ENCODE results near the gene TAF1C.

Gene TAF1C

DNA sequence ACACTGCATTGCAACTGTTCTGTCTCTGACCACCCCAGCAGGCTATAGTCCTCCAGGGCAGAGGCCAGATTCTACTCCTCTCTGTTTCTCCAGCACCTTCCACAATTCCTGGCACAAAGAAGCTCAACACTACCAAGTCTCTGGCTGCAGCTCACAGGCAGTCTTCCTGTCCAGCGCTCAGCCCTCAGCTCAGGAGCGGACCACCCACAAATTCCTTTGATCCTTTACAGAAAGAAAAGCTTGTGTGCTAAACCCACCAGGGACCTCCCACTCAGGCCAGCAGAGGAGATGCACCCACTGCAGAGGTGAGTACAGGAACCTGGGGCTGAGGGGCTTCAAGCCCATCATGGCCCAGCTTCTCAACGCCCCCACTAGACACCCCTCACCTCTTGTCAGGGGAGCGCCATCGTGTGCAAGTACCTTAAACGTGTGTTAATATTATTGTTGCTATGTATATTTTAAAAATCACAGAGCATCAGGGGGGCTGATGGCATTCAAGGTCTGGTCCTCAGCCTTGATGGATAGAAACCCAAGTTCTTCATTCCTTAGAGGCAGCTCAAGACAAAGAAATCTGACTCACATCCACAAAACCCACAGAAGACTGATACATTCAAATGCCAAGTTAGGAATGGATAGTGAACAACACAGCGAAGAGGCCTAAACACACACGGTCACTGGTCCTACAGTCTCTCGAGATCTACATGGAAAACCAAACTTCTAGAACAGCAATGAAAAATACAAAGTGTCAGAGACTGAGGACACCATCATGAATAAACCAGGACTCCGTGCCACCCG is 50.3 kb downstream of the TAF1C start (continued):
- TF ChIP-seq, protein P1, sequence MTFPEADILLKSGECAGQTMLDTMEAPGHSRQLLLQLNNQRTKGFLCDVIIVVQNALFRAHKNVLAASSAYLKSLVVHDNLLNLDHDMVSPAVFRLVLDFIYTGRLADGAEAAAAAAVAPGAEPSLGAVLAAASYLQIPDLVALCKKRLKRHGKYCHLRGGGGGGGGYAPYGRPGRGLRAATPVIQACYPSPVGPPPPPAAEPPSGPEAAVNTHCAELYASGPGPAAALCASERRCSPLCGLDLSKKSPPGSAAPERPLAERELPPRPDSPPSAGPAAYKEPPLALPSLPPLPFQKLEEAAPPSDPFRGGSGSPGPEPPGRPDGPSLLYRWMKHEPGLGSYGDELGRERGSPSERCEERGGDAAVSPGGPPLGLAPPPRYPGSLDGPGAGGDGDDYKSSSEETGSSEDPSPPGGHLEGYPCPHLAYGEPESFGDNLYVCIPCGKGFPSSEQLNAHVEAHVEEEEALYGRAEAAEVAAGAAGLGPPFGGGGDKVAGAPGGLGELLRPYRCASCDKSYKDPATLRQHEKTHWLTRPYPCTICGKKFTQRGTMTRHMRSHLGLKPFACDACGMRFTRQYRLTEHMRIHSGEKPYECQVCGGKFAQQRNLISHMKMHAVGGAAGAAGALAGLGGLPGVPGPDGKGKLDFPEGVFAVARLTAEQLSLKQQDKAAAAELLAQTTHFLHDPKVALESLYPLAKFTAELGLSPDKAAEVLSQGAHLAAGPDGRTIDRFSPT (tag by site-specific recombination; IDR thresholded peaks at IDR 0.05) = no peak
- TF ChIP-seq ZNF514 (tag by site-specific recombination; IDR thresholded peaks at IDR 0.05) (no peak), GLI2 (tag by site-specific recombination; IDR thresholded peaks at IDR 0.05; ENCODE audit: borderline replicate concordance, low read depth) (no peak), ZNF777 (tag by site-specific recombination; IDR thresholded peaks at IDR 0.05; ENCODE audit: borderline replicate concordance) (no peak)

DNA sequence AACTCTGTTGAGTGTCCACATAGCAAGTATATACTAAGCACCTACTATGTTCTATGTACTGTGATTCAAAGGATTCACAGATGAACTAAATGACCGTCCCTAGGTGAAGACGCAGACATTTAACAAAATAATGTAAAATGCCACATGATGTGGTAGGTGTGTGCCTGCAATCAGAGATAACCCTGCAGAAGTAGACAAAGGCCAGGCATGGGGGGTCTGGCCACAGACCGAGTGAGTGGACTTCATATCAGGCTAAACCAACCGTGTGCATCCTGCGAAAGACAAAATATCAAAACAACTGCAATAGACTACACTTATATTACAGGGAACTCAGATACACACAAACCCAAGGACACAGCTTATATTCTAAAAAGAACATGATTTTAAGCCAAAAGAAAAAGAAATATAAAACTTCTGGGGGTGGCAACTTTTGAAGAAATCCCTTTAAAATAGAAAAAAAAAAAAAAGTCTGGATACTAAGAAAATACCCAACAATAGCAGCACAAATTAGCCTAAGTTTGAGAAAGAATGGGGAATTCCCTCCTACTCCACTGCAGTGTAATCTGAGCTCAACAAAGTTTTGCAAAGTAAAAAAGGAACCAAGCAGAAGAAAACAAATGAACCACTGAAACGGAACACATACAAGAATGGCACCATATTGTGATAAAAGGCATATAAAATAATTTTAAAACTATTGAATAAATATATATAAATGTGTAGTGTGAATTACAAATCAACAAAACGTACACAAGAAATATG is 54.2 kb downstream of the TAF1C start:
- Histone ChIP-seq H3K9me3 (ENCODE audit: control insufficient read depth, insufficient read depth, low read depth, low read length) (no peaks in the 10 kb centered on the region), H3K27ac (ENCODE audit: extremely low read depth, low read depth, low read length) (no peak overlapping the region), H3K4me3 (ENCODE audit: low read depth, low read length) (no peak overlapping the region), H3K4me1 (ENCODE audit: control insufficient read depth, insufficient read depth, low read length) (no peaks in the 10 kb centered on the region), H3K36me3 (ENCODE audit: control insufficient read depth in 2 of 2, insufficient read depth in 1 of 2, low read length in 2 of 2) (peaks cover 10 to 29% of the 10 kb centered on the region in 2 experiments)
- no peak for TF ChIP-seq ZXDB (tag by site-specific recombination; IDR thresholded peaks at IDR 0.05)
- TF ChIP-seq, protein P2, sequence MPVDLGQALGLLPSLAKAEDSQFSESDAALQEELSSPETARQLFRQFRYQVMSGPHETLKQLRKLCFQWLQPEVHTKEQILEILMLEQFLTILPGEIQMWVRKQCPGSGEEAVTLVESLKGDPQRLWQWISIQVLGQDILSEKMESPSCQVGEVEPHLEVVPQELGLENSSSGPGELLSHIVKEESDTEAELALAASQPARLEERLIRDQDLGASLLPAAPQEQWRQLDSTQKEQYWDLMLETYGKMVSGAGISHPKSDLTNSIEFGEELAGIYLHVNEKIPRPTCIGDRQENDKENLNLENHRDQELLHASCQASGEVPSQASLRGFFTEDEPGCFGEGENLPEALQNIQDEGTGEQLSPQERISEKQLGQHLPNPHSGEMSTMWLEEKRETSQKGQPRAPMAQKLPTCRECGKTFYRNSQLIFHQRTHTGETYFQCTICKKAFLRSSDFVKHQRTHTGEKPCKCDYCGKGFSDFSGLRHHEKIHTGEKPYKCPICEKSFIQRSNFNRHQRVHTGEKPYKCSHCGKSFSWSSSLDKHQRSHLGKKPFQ (tag by site-specific recombination; IDR thresholded peaks at IDR 0.05) = no peak
- TF ChIP-seq, protein P3, sequence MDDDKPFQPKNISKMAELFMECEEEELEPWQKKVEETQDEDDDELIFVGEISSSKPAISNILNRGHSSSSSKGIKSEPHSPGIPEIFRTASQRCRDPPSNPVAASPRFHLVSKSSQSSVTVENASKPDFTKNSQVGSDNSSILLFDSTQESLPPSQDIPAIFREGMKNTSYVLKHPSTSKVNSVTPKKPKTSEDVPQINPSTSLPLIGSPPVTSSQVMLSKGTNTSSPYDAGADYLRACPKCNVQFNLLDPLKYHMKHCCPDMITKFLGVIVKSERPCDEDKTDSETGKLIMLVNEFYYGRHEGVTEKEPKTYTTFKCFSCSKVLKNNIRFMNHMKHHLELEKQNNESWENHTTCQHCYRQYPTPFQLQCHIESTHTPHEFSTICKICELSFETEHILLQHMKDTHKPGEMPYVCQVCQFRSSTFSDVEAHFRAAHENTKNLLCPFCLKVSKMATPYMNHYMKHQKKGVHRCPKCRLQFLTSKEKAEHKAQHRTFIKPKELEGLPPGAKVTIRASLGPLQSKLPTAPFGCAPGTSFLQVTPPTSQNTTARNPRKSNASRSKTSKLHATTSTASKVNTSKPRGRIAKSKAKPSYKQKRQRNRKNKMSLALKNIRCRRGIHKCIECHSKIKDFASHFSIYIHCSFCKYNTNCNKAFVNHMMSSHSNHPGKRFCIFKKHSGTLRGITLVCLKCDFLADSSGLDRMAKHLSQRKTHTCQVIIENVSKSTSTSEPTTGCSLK (tag by site-specific recombination; IDR thresholded peaks at IDR 0.05) = no peak
- no peak for TF ChIP-seq SP3 (tag by site-specific recombination; IDR thresholded peaks at IDR 0.05)
- TF ChIP-seq ZNF664 (tag by site-specific recombination; IDR thresholded peaks at IDR 0.05) = no peak
- TF ChIP-seq IKZF3 (tag by site-specific recombination; IDR thresholded peaks at IDR 0.05) = no peak
- TF ChIP-seq MYNN (tag by site-specific recombination; IDR thresholded peaks at IDR 0.05; ENCODE audit: borderline replicate concordance) = no peak
- TF ChIP-seq, protein P4, sequence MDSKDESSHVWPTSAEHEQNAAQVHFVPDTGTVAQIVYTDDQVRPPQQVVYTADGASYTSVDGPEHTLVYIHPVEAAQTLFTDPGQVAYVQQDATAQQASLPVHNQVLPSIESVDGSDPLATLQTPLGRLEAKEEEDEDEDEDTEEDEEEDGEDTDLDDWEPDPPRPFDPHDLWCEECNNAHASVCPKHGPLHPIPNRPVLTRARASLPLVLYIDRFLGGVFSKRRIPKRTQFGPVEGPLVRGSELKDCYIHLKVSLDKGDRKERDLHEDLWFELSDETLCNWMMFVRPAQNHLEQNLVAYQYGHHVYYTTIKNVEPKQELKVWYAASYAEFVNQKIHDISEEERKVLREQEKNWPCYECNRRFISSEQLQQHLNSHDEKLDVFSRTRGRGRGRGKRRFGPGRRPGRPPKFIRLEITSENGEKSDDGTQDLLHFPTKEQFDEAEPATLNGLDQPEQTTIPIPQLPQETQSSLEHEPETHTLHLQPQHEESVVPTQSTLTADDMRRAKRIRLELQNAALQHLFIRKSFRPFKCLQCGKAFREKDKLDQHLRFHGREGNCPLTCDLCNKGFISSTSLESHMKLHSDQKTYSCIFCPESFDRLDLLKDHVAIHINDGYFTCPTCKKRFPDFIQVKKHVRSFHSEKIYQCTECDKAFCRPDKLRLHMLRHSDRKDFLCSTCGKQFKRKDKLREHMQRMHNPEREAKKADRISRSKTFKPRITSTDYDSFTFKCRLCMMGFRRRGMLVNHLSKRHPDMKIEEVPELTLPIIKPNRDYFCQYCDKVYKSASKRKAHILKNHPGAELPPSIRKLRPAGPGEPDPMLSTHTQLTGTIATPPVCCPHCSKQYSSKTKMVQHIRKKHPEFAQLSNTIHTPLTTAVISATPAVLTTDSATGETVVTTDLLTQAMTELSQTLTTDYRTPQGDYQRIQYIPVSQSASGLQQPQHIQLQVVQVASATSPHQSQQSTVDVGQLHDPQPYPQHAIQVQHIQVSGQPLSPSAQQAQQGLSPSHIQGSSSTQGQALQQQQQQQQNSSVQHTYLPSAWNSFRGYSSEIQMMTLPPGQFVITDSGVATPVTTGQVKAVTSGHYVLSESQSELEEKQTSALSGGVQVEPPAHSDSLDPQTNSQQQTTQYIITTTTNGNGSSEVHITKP (tag by site-specific recombination; IDR thresholded peaks at IDR 0.05) = no peak
- TF ChIP-seq MZF1 (tag by site-specific recombination; IDR thresholded peaks at IDR 0.05; ENCODE audit: borderline replicate concordance) = no peak
- TF ChIP-seq, protein P5, sequence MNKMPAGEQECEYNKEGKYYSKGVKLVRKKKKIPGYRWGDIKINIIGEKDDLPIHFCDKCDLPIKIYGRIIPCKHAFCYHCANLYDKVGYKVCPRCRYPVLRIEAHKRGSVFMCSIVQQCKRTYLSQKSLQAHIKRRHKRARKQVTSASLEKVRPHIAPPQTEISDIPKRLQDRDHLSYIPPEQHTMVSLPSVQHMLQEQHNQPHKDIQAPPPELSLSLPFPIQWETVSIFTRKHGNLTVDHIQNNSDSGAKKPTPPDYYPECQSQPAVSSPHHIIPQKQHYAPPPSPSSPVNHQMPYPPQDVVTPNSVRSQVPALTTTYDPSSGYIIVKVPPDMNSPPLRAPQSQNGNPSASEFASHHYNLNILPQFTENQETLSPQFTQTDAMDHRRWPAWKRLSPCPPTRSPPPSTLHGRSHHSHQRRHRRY (tag by site-specific recombination; IDR thresholded peaks at IDR 0.05) = no peak
- no peak for TF ChIP-seq EGR2 (tag by site-specific recombination; IDR thresholded peaks at IDR 0.05; ENCODE audit: low read depth)
- POLR2A ChIA-PET = interaction anchor here (0.9 kb wide), 1 partner anchor 16 kb away, joined by 5 read pairs; the partner anchor contains the start of gene MBTPS1
- CTCF ChIA-PET = interaction anchor here (0.7 to 1.2 kb wide), 4 partner anchors 54 to 174 kb away, joined by 3 to 6 read pairs (median 4); partner anchors contain the start of genes ADAD2 and TAF1C
